Peyer's patch (tissue), 4 donors: ENCODE results near the gene FTSJ3. TPM values are rescaled to one million over a fixed set of nuclear protein-coding genes. Genes with fewer than 3 reads are reported as not detected.
A peak's percentile ranks its signal among the peaks of the same experiment; 100 is the strongest.

ENCODE experiments used
- DNase-seq, 3 donors: peaks; one replicate each; pipeline ENCODE4 v3.0.0-alpha.2; 2017 to 2019
- H3K27ac ChIP-seq, 4 donors: fragments of 200-600 bp; sonication (generic); one replicate each; pipeline ENCODE4 v1.5.1; 2016 to 2019
- H3K27me3 ChIP-seq, 2 donors: fragments of 200-600 bp; sonication (generic); one replicate each; pipeline ENCODE4 v1.5.1; 2019
- H3K36me3 ChIP-seq, 3 donors: fragments of 200-600 bp; sonication (generic); one replicate each; pipeline ENCODE4 v1.5.1; 2016 to 2019
- H3K4me1 ChIP-seq, 4 donors: fragments of 200-600 bp; sonication (generic); one replicate each; pipeline ENCODE4 v1.5.1; 2016 to 2019
- H3K4me3 ChIP-seq, 4 donors: fragments of 200-600 bp; sonication (generic); 1 replicate in 3 of 4; 2 replicates in 1 of 4; pipeline ENCODE4 v1.5.1; 2016 to 2019; ENCODE audit warnings: mild to moderate bottlenecking in 1 of 4
- H3K9me3 ChIP-seq, 4 donors: fragments of 200-600 bp; sonication (generic); one replicate each; pipeline ENCODE4 v1.5.1; 2016 to 2019; ENCODE audit warnings: mild to moderate bottlenecking in 1 of 4
- CTCF ChIP-seq, 6 experiments: fragments of 450-650 bp in 4 of 6; fragments of 200-600 bp in 2 of 6; sonication (generic) in 1 of 6; IDR thresholded peaks; one replicate each; pipeline ENCODE4 v1.5.1; 2017 to 2019; ENCODE audit warnings: antibody characterized with exemption in 6 of 6, mild to moderate bottlenecking in 3 of 6, moderate library complexity in 1 of 6
- POLR2A ChIP-seq, 2 donors: fragments of 450-650 bp; IDR thresholded peaks; one replicate each; pipeline ENCODE4 v1.5.1; 2017; ENCODE audit warnings: antibody characterized with exemption in 2 of 2, mild to moderate bottlenecking in 2 of 2, moderate library complexity in 2 of 2
- total RNA-seq, 4 donors: library from RNA; depleted of rRNA; stranded (reverse); fragments of >200 nt; gene quantifications; one replicate each; pipeline ENCODE4 v1.1.0, GENCODE V29; 2016

FTSJ3 gene
- total RNA-seq, 4 donors from 2014 or later = 19.6 to 133 (median 51.6) TPM

- Histone ChIP-seq H3K9me3 (no peaks in the 10 kb centered on the region), H3K4me3 (no peak overlapping the region), H3K4me1 (no peaks in the 10 kb centered on the region), H3K27me3 (no peaks in the 10 kb centered on the region), H3K36me3 (no peaks in the 10 kb centered on the region), H3K27ac (no peak overlapping the region)
- no peak for TF ChIP-seq CTCF (IDR thresholded peaks at IDR 0.05)
- TF ChIP-seq POLR2A (IDR thresholded peaks at IDR 0.05) = no peak
- no peak for DNase-seq
Observed at GRCh38 chr17:63855185-63855584, 27.7 kb upstream of the FTSJ3 start.

GRCh38 chr17:63854709-63855108, 27.2 kb upstream of the FTSJ3 start:
- Histone ChIP-seq H3K9me3 (no peaks in the 10 kb centered on the region), H3K4me1 (no peaks in the 10 kb centered on the region), H3K4me3 (no peak overlapping the region), H3K27me3 (no peaks in the 10 kb centered on the region), H3K36me3 (no peaks in the 10 kb centered on the region), H3K27ac (no peak overlapping the region)
- TF ChIP-seq CTCF (IDR thresholded peaks at IDR 0.05) = no peak
- TF ChIP-seq POLR2A (IDR thresholded peaks at IDR 0.05) = no peak
- no peak for DNase-seq

GRCh38 chr17:63853260-63853659, 25.8 kb upstream of the FTSJ3 start:
- TF ChIP-seq POLR2A (IDR thresholded peaks at IDR 0.05) (no peak), CTCF (IDR thresholded peaks at IDR 0.05) (no peak)
- peak in 1 of 3 donors; percentile 4 for DNase-seq
- Histone ChIP-seq H3K9me3 (no peaks in the 10 kb centered on the region), H3K27me3 (no peaks in the 10 kb centered on the region), H3K36me3 (no peaks in the 10 kb centered on the region), H3K27ac (no peak overlapping the region), H3K4me1 (no peaks in the 10 kb centered on the region), H3K4me3 (no peak overlapping the region)

- Histone ChIP-seq H3K36me3 (no peaks in the 10 kb centered on the region), H3K4me3 (no peak overlapping the region), H3K27me3 (no peaks in the 10 kb centered on the region), H3K9me3 (no peaks in the 10 kb centered on the region), H3K27ac (no peak overlapping the region), H3K4me1 (no peaks in the 10 kb centered on the region)
- no peak for DNase-seq
- TF ChIP-seq CTCF (IDR thresholded peaks at IDR 0.05) (no peak), POLR2A (IDR thresholded peaks at IDR 0.05) (no peak)
Observed at GRCh38 chr17:63850401-63850800, 22.9 kb upstream of the FTSJ3 start.

- H3K27ac ChIP-seq = peak overlapping the region in 3 of 4 donors; percentile 5 to 44 (median 39)
- DNase-seq = peak; percentile 88 to 96 (median 94)
- H3K36me3 ChIP-seq = no peaks in the 10 kb centered on the region
- H3K9me3 ChIP-seq = no peaks in the 10 kb centered on the region
- H3K27me3 ChIP-seq = no peaks in the 10 kb centered on the region
- H3K4me3 ChIP-seq = peak overlapping the region; percentile 31 to 40 (median 34)
- TF ChIP-seq CTCF (IDR thresholded peaks at IDR 0.05) (peak; percentile 16 to 73 (median 68)), POLR2A (IDR thresholded peaks at IDR 0.05) (no peak)
- no peaks in the 10 kb centered on the region for H3K4me1 ChIP-seq
Observed at GRCh38 chr17:63848834-63849689, 21.6 kb upstream of the FTSJ3 start.
